Pancreas (tissue), 10 donors: Measurements from ENCODE around the gene NCOA4. TPM values are rescaled to one million over a fixed set of nuclear protein-coding genes. Genes with fewer than 3 reads are reported as not detected.
"Not testable (repeated sequence)": the region's sequence is repeated elsewhere in the genome, so short reads cannot be mapped to it uniquely, and the experiment has no call there.

ENCODE experiments used
- ATAC-seq, 4 donors: fragments of 200-7000 bp; cut with Tn5 transposase; one replicate each; pipeline versions ENCODE4 v1.8.0 to v1.9.1; 2020; ENCODE audit warnings: mild to moderate bottlenecking in 4 of 4, moderate library complexity in 4 of 4
- DNase-seq, 6 donors: peaks; one replicate each; pipeline ENCODE4 v3.0.0-alpha.2; 2020
- FAIRE-seq: peaks from 2 replicates; lab custom pipeline; 2012; peaks lifted over from hg19 to GRCh38; lab: Jason Lieb, UNC
- H3K27ac ChIP-seq, 4 donors: fragments of 200-600 bp; sonication (generic); 1 replicate in 3 of 4; 2 replicates in 1 of 4; pipeline versions ENCODE4 v1.5.0 to v1.8.0; 2020
- H3K27me3 ChIP-seq, 4 donors: fragments of 200-600 bp; one replicate each; pipeline ENCODE4 v1.8.0; 2021
- H3K36me3 ChIP-seq, 3 donors: fragments of 200-600 bp; sonication (generic) in 1 of 3; one replicate each; pipeline versions ENCODE4 v1.5.0 to v1.8.0; 2020 to 2021
- H3K4me1 ChIP-seq, 3 donors: fragments of 200-600 bp; one replicate each; pipeline ENCODE4 v1.8.0; 2021
- H3K4me3 ChIP-seq, 4 donors: fragments of 200-600 bp; sonication (generic) in 2 of 4; one replicate each; pipeline versions ENCODE4 v1.5.0 to v1.8.0; 2020 to 2021
- H3K9me3 ChIP-seq, 4 donors: fragments of 200-600 bp; one replicate each; pipeline ENCODE4 v1.8.0; 2021
- WGBS, 2 donors: extraction: QIAGEN DNeasy Blood & Tissue Kit; methylation state at CpG; one replicate each; pipeline ENCODE4 v1.1.7; 2013; 5-methylcytosine and 5-hydroxymethylcytosine counted together
- intact Hi-C, 3 donors: fragments of 100-400 bp; cut with DNase I; formaldehyde crosslinking; loops; one replicate each; pipeline versions ENCODE4 v1.11.1 to v1.14.2; 2022
- polyA plus RNA-seq, 2 donors: library from polyadenylated mRNA; stranded (reverse); fragments of 200-250 nt; gene quantifications; one replicate each; pipeline ENCODE4 v1.2.3, GENCODE V29; 2013
- total RNA-seq, 6 donors: library from RNA; stranded (reverse); fragmentation: NEBNext Ultra II Directional in 4 of 6; extraction: Animal tissue kit (Norgen Biotek cat#: 25700) in 4 of 6; gene quantifications; one replicate each; pipeline versions ENCODE4 v1.2.1 to v1.2.4, GENCODE V29; 2021 to 2023
- donor health status: healthy with polysubstance abuse.
- donor health status: DM: no; HTN: no; CAD: no; lungs with moderate emphysema.
- donor health status: DM: no; HTN: no; CAD: no.
- donor health status: control.
- donor health status: control.
- donor health status: Bipolar disorder and iron deficiency.
- donor health status: DM: yes; HTN: yes; CAD: no.
- donor health status: DM: no; HTN: no; CAD: no.
- donor health status: DM: no; HTN: no; CAD: no.
- donor health status: DM: yes; HTN: yes; CAD: no.

Gene NCOA4
- total and polyA plus RNA-seq, 8 donors, result 16.7 to 69.4 (median 55.8) TPM

DNA sequence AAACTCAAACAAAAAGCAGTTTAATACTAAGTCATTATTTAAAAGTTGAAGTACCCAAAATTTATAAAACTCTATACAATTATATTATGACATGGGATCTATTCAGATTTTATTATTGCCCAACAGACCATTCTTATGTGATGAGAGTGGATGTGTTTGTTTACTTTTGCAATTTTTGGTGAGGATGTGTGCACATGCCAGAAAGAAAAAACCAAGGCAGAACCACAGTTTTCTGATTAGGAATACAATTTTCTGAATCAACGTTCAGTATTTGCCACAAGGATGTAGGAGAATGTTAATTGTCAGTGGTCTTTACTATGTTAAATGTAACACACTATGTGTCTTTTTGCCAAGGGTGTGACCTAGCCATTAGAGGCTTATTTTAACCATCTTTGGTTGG lies 49.1 kb downstream of the NCOA4 start:
- ATAC-seq, H3K4me1 ChIP-seq, H3K4me3 ChIP-seq, DNase-seq, H3K36me3 ChIP-seq, H3K27me3 ChIP-seq, FAIRE-seq, H3K9me3 ChIP-seq, H3K27ac ChIP-seq, intact Hi-C loops: not testable (repeated sequence)
- 34 to 38% methylated on average over 1 of the region's 1 CpG for WGBS, 2 donors

DNA sequence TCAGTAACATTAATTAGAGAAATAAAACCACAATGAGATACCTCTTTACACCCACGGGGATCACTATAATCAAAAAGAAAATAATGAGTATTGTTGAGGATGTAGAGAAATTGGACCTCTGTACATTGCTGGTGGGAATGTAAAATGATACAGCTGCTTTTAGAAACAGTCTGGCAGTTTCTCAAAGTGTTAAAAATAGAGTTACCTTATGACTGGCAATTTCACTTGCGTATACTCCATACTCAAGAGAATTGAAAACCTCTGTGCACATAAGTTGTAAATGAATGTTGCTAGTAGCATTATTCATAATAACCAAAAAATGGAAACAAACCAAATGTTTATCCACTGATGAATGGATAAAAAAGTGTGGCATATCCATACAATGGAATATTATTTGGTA lies 51.9 kb downstream of the NCOA4 start:
- FAIRE-seq, H3K4me1 ChIP-seq, ATAC-seq, H3K27me3 ChIP-seq, intact Hi-C loops, DNase-seq, H3K4me3 ChIP-seq, H3K27ac ChIP-seq, H3K36me3 ChIP-seq, H3K9me3 ChIP-seq: not testable (repeated sequence)
- WGBS, 2 donors, result 91 to 95% methylated on average over 1 of the region's 2 CpGs

DNA sequence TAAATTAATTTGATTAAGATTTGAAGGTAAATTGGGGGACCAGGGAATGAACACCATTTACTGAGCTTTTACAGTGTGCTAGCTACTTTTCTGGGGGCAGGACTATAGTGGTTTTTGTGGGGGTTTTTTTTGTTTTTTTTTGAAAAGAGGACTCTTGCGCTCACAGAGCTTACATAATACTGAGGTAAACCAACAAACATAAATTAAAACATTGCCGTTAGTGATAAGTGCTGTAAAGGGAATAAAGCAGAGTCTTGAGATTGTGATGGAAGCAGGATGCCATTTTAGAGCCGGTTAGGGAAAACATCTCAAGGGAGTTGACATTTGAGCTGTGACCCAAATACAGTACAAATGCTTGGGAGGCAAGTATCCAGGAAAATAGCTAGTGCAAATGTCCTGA lies 56.4 kb downstream of the NCOA4 start:
- H3K4me1 ChIP-seq, H3K27ac ChIP-seq, DNase-seq, FAIRE-seq, H3K27me3 ChIP-seq, H3K9me3 ChIP-seq, intact Hi-C loops, H3K4me3 ChIP-seq, H3K36me3 ChIP-seq, ATAC-seq: not testable (repeated sequence)
- WGBS, 2 donors, result 42 to 57% methylated on average over 3 of the region's 3 CpGs

DNA sequence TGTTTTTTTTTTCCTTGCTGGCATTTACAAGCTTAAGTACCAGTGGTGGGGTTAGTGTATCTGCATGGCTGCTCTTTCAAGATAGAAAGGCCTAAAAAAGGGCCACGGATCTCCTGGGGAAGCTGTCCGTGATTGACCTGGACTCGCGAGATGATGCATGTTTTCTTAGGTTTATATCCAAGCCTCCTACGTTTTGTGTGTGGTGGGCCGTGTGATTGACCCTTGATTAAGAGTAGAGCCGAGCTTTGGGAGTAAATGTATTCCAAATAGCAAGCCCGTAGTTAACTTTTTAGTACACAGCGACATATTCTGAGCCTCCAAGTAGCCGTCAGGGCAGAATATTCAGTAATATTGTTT lies 57.6 kb downstream of the NCOA4 start:
- H3K36me3 ChIP-seq, H3K9me3 ChIP-seq, intact Hi-C loops, H3K27me3 ChIP-seq, DNase-seq, H3K4me1 ChIP-seq, FAIRE-seq: not testable (repeated sequence)
- Histone ChIP-seq H3K27ac (peak overlapping the region in 1 of 4 donors; percentile 33), H3K4me3 (peak overlapping the region; percentile 49 to 92 (median 68))
- ATAC-seq, result peak in 1 of 4 donors; percentile 33
- 0 to 1% methylated on average over 10 of the region's 10 CpGs for WGBS, 2 donors

DNA sequence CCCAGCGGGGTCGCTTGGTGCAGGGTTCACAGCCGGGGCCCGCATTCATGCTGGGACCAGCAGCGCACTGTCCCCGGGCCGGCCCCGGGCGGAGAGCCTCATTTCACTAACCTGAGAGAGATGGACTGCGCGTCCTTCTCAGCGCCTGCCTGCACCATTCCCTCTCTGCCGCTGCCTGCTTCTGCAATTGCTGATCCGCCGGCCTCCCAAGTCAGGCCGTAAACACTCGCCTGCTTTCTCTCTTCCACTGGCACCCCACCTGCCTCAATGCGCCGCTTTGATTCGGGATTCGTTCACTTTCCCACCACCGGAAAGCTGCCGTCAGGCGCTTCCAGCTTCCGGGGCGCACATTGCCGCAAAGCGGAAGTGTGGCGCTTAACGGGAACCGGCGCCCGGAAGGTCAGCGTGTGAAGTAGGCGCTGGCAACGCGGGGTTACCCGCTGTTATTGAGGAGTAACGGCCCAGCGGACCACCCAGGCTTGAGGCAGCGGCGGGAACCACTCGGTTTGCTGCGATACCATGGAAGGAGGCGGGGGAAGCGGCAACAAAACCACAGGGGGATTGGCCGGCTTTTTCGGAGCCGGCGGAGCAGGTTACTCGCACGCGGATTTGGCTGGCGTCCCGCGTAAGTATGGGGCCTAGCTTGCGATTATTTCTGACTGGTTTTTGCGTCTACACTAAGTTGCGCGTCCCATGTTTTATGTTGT lies 58.2 kb downstream of the NCOA4 start, which contains the start of gene TIMM23:
Gene TIMM23, plus strand, starts transcription at position 384 of the 707 bp plus-strand sequence. Its CDS starts 136 bp downstream, at position 520.
- FAIRE-seq, H3K27me3 ChIP-seq, H3K9me3 ChIP-seq, H3K4me1 ChIP-seq, H3K36me3 ChIP-seq, intact Hi-C loops: not testable (repeated sequence)
- peak within 1 kb of the TSS in 3 of 4 donors; percentile 31 to 33 (median 33) for H3K27ac ChIP-seq
- H3K4me3 ChIP-seq, result peak within 1 kb of the TSS; percentile 49 to 92 (median 68)
- DNase-seq (peak; percentile 77 to 93 (median 82)), ATAC-seq (peak; percentile 99)
- 0 to 1% methylated on average over 44 to 60 of the region's 60 CpGs for WGBS, 2 donors

DNA sequence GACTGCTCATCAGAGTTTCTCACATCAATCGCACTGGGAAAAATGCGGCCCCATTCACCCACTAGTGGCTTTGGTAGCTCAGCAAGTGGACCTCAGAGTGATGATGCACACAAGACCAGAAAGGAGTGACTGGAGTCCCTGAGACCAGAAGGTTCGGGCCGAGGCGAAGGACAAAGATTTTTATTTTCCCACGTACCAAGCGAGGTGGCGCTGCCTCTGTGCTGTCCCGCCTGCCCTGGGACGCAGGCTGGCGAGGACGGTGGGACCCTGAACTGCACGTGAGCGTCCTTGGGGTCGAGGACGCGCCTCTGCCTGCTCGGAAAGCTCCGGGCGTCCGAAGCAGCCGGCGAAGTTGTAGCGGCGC lies 58.7 kb downstream of the NCOA4 start:
- H3K27me3 ChIP-seq, H3K9me3 ChIP-seq, FAIRE-seq, DNase-seq, H3K4me1 ChIP-seq, H3K36me3 ChIP-seq, intact Hi-C loops: not testable (repeated sequence)
- 0 to 1% methylated on average over 18 to 25 of the region's 25 CpGs for WGBS, 2 donors
- H3K4me3 ChIP-seq, result peak overlapping the region; percentile 49 to 92 (median 68)
- H3K27ac ChIP-seq, result peak overlapping the region in 2 of 4 donors; percentile 33
- ATAC-seq, result peak in 3 of 4 donors; percentile 23 to 49 (median 28)

DNA sequence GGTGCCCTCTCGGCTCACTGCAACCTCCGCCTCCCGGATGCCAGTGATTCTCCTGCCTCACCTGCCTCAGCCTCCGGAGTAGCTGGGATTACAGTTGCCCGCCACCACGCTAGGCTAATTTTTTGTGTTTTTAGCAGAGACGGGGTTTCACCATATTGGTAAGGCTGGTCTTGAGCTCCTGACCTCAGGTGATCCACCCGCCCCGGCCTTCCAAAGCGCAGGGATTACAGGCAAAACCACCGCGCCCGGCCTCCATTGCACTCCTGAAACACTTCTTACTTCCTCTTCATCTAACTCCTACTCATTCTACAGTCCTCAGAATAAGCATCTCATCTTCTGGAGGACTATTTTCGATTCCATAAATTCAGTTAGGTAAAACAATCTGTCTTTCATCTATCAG lies 59.4 kb downstream of the NCOA4 start:
- WGBS, 2 donors, result 24 to 29% methylated on average over 14 of the region's 14 CpGs
- FAIRE-seq, DNase-seq, H3K4me1 ChIP-seq, ATAC-seq, intact Hi-C loops, H3K27ac ChIP-seq, H3K9me3 ChIP-seq, H3K36me3 ChIP-seq, H3K27me3 ChIP-seq: not testable (repeated sequence)
- peak overlapping the region in 2 of 4 donors; percentile 49 to 92 for H3K4me3 ChIP-seq

DNA sequence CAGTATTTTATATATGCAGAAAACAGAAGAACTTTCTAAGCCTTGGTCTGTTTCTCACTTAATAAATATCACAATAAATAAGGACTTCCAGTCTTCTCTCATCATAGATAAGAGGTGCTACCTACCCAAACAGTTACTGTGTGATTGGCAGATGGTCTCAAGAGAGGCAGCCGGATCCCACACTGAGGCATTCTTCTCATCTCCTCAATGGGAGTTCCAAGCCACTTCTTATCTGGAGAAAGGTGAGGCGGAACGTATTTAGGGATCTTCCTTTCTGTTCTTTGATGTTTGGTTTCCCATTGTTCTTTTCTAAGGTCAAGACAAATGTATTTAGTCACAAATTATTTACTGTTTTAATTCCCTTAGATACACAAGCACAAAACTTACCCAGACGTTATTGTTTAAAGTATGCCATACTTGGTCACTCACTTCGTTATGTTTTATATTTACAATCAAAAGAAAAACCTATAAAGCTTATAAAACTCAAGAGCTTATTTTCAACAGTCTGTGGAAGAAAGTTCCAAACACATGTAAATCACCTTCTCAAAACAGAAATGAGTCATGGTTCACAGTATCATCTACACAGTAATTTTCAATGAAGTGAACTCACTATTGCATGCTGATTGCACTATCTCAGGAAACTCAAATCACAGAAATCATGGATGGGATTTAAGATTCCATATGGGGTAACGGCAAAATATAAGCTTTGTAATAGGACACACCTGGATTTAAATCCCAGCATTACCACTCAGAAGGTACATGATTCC lies 67.6 kb downstream of the NCOA4 start:
- H3K9me3 ChIP-seq, ATAC-seq, FAIRE-seq, H3K4me1 ChIP-seq, DNase-seq, H3K4me3 ChIP-seq, H3K27me3 ChIP-seq, intact Hi-C loops, H3K27ac ChIP-seq, H3K36me3 ChIP-seq: not testable (repeated sequence)
- WGBS, 2 donors, result 83 to 87% methylated on average over 6 of the region's 6 CpGs

DNA sequence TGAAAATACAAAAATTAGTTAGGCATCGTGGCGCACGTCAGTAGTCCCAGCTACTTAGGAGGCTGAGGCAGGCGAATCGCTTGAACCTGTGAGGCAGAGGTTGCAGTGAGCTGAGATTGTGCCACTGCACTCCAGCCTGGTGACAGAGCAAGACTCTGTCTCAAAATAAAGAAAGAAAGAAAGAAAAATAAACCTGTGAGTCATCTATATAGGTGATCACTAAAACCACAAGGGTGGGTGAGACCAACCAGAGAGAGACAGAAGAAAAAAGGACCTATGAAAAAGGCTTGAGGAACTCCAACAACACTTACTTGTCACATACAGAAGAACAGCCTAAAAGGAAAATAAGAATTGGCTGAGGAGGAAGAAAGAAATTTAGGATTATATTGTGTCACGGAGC lies 72.5 kb downstream of the NCOA4 start:
- DNase-seq, H3K27ac ChIP-seq, FAIRE-seq, H3K4me3 ChIP-seq, H3K4me1 ChIP-seq, H3K27me3 ChIP-seq, H3K36me3 ChIP-seq, intact Hi-C loops, ATAC-seq, H3K9me3 ChIP-seq: not testable (repeated sequence)
- 96% methylated on average over 6 of the region's 6 CpGs for WGBS, 2 donors

DNA sequence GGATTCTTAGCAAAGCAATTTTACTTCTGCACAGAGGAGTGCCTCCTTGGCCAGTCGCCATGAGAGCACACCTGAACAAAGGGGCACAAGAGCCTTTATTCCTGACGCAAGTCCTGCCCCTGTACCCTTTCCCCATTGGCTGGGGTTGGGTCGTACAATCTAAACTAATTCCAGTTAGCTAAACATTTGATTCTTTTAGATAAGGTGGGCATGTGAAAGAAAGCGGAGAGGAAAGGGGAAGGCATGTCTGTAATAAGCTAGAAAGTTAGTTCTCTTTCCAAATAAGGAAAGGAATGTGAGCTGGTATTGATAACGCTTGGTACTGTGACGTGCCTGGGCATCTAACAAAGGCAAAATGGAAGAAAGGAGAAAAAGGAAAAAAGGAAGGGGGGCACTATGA lies 73.8 kb downstream of the NCOA4 start:
- H3K4me1 ChIP-seq, H3K27ac ChIP-seq, H3K27me3 ChIP-seq, H3K4me3 ChIP-seq, ATAC-seq, H3K36me3 ChIP-seq, FAIRE-seq, intact Hi-C loops, DNase-seq, H3K9me3 ChIP-seq: not testable (repeated sequence)
- WGBS, 2 donors, result 59 to 66% methylated on average over 4 of the region's 6 CpGs
